IPS-18a (cell line): Measurements from ENCODE around the gene OAF.
"Not testable (repeated sequence)": the region's sequence is repeated elsewhere in the genome, so short reads cannot be mapped to it uniquely, and the experiment has no call there.

ENCODE experiments used
- H3K27ac ChIP-seq: one replicate; pipeline ENCODE4 v1.5.1; 2013; ENCODE audit warnings: low read length
- H3K27me3 ChIP-seq: one replicate; pipeline ENCODE4 v1.6.1; 2013; ENCODE audit warnings: mild to moderate bottlenecking, low read length; ENCODE audit not compliant: control insufficient read depth, insufficient read depth
- H3K36me3 ChIP-seq: one replicate; pipeline ENCODE4 v1.6.1; 2013; ENCODE audit warnings: low read depth, low read length; ENCODE audit not compliant: control insufficient read depth
- H3K4me1 ChIP-seq: one replicate; pipeline ENCODE4 v1.6.1; 2013; ENCODE audit warnings: low read depth, low read length; ENCODE audit not compliant: control insufficient read depth
- H3K4me3 ChIP-seq: one replicate; pipeline ENCODE4 v1.5.1; 2013; ENCODE audit warnings: low read length
- H3K9ac ChIP-seq: one replicate; pipeline ENCODE4 v1.6.1; 2013; ENCODE audit warnings: mild to moderate bottlenecking, low read length, moderate library complexity
- H3K9me3 ChIP-seq: one replicate; pipeline ENCODE4 v1.6.1; 2013; ENCODE audit warnings: low read depth, low read length; ENCODE audit not compliant: control insufficient read depth

OAF gene

GRCh38 chr11:120240866-120241265 lies 30.0 kb downstream of the OAF start:
- no peaks in the 10 kb centered on the region for H3K36me3 ChIP-seq
- H3K27me3 ChIP-seq, result peaks cover 30% of the 10 kb centered on the region
- peaks cover 18% of the 10 kb centered on the region for H3K4me1 ChIP-seq
- H3K27ac ChIP-seq, result no peak overlapping the region
- H3K4me3 ChIP-seq, result no peak overlapping the region
- H3K9me3 ChIP-seq, result no peaks in the 10 kb centered on the region
- H3K9ac ChIP-seq, result no peak overlapping the region

GRCh38 chr11:120241277-120241676 lies 30.4 kb downstream of the OAF start:
- Histone ChIP-seq H3K9ac (no peak overlapping the region), H3K27ac (no peak overlapping the region), H3K27me3 (peaks cover 30% of the 10 kb centered on the region), H3K4me3 (no peak overlapping the region), H3K4me1 (peaks cover 17% of the 10 kb centered on the region), H3K36me3 (no peaks in the 10 kb centered on the region), H3K9me3 (no peaks in the 10 kb centered on the region)

GRCh38 chr11:120243221-120243620 lies 32.4 kb downstream of the OAF start:
- Histone ChIP-seq H3K9ac (no peak overlapping the region), H3K9me3 (no peaks in the 10 kb centered on the region), H3K27me3 (peaks cover 30% of the 10 kb centered on the region), H3K36me3 (no peaks in the 10 kb centered on the region), H3K4me1 (peaks cover 21% of the 10 kb centered on the region), H3K4me3 (no peak overlapping the region), H3K27ac (no peak overlapping the region)

GRCh38 chr11:120244476-120245365 lies 33.9 kb downstream of the OAF start:
- Histone ChIP-seq H3K36me3 (no peaks in the 10 kb centered on the region), H3K27ac (no peak overlapping the region), H3K27me3 (peaks cover 19% of the 10 kb centered on the region), H3K4me1 (peaks cover 28% of the 10 kb centered on the region), H3K9me3 (no peaks in the 10 kb centered on the region), H3K4me3 (no peak overlapping the region), H3K9ac (no peak overlapping the region)

- no peaks in the 10 kb centered on the region for H3K9me3 ChIP-seq
- peaks cover 28% of the 10 kb centered on the region for H3K4me1 ChIP-seq
These were observed 34.6 kb downstream of the OAF start for GRCh38 chr11:120245434-120245833.

GRCh38 chr11:120248551-120249278 lies 37.9 kb downstream of the OAF start:
- H3K9ac ChIP-seq, result no peak overlapping the region
- H3K9me3 ChIP-seq, result no peaks in the 10 kb centered on the region
- no peaks in the 10 kb centered on the region for H3K36me3 ChIP-seq
- peaks cover 28% of the 10 kb centered on the region for H3K4me1 ChIP-seq
- no peak overlapping the region for H3K27ac ChIP-seq
- H3K4me3 ChIP-seq, result peak overlapping the region; percentile 5
- H3K27me3 ChIP-seq, result peaks cover under 1% of the 10 kb centered on the region

More at GRCh38 chr11:120245434-120245833, 34.6 kb downstream of the OAF start:
- Histone ChIP-seq H3K27me3 (peaks cover 12% of the 10 kb centered on the region), H3K4me3 (no peak overlapping the region), H3K27ac (no peak overlapping the region), H3K9ac (no peak overlapping the region), H3K36me3 (no peaks in the 10 kb centered on the region)

- Histone ChIP-seq H3K4me1 (peaks cover 29% of the 10 kb centered on the region), H3K27ac (no peak overlapping the region), H3K27me3 (peaks cover 3% of the 10 kb centered on the region), H3K36me3 (no peaks in the 10 kb centered on the region), H3K9ac (no peak overlapping the region), H3K4me3 (no peak overlapping the region), H3K9me3 (no peaks in the 10 kb centered on the region)
These were observed 38.7 kb downstream of the OAF start for GRCh38 chr11:120249279-120250262.

GRCh38 chr11:120253377-120253776 lies 42.5 kb downstream of the OAF start:
- H3K27me3 ChIP-seq, result peaks cover 13% of the 10 kb centered on the region
- H3K4me3 ChIP-seq, H3K9me3 ChIP-seq, H3K9ac ChIP-seq, H3K36me3 ChIP-seq, H3K27ac ChIP-seq: not testable (repeated sequence)
- H3K4me1 ChIP-seq, result peaks cover 25% of the 10 kb centered on the region

GRCh38 chr11:120254788-120255518 lies 44.1 kb downstream of the OAF start:
- no peak overlapping the region for H3K27ac ChIP-seq
- peak overlapping the region; percentile 36 for H3K4me3 ChIP-seq
- H3K9ac ChIP-seq, result no peak overlapping the region
- H3K9me3 ChIP-seq, result no peaks in the 10 kb centered on the region
- H3K27me3 ChIP-seq, result peaks cover 13% of the 10 kb centered on the region
- peaks cover 19% of the 10 kb centered on the region for H3K4me1 ChIP-seq
- no peaks in the 10 kb centered on the region for H3K36me3 ChIP-seq

- H3K4me1 ChIP-seq, result peaks cover 19% of the 10 kb centered on the region
- peak overlapping the region; percentile 36 for H3K4me3 ChIP-seq
- H3K27ac ChIP-seq, result no peak overlapping the region
- no peaks in the 10 kb centered on the region for H3K9me3 ChIP-seq
- peak overlapping the region; percentile 26 for H3K9ac ChIP-seq
- no peaks in the 10 kb centered on the region for H3K36me3 ChIP-seq
- peaks cover 13% of the 10 kb centered on the region for H3K27me3 ChIP-seq
These were observed 44.7 kb downstream of the OAF start for GRCh38 chr11:120255519-120255866.
